Raji (cell line): Measurements from ENCODE around the gene FRAT1.

Source experiments
- POLR2A ChIP-seq: IDR thresholded peaks from 2 replicates; pipeline ENCODE4 v1.6.1; 2011; ENCODE audit warnings: low read depth, low read length, control low read depth; ENCODE audit not compliant: insufficient read depth

FRAT1 gene

GRCh38 chr10:97338041-97338440 is 19.0 kb downstream of the FRAT1 start:
- TF ChIP-seq POLR2A: no peak

GRCh38 chr10:97341416-97341815 is 22.3 kb downstream of the FRAT1 start:
- TF ChIP-seq POLR2A: no peak

DNA sequence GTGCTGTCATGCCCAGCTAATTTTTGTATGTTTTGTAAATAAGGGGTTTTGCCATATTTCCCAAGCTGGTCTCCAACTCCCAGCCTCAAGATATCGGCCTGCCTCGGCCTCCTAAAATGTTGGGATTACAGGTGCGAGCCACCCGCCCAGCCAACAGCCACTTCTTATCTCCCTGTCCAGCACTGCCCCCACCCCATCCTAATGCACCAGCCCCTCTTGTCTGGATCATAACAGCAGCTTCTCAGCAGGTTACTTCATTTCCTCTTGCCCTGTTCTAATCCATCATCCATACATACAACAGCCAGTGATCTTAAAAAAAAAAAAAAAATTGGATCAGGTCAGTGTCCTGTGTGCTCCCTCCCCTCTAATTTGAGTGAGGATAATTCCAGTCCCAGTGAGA is 28.2 kb downstream of the FRAT1 start:
- TF ChIP-seq POLR2A: no peak

DNA sequence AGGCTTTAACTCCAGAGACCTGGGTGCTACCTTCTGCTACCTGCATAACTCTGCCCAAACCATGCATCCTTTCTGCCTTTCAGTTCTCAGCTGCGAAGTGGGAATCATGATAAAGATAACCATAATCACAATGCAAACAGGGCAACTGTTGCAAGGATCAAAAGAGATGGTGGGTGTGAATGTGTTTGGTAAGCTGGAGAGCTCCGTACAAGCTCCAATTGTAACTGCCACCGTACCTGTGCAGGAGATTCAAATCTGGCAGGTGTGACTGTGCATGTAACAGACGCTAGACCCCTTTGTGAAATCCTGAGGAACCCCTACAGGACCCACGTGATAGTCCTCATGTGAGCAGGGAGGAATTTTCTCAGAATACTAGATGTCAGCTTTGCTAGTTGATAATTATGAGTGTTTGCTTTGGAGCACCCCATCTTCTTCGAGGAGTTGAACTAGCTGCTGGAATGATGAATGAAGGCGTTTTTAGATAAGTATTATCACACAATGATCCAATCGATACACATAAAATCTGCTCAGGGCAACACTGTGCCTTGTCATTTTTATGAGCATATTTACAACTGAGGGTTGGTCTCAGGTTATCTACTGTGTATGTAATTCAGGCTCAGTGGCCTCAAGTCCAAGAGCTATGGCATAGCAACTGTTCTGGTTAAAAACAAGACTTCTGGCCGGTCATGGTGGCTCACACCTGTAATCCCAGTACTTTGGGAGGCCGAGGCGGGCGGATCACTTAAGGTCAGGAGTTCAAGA is 30.9 kb downstream of the FRAT1 start:
- TF ChIP-seq POLR2A: no peak

- TF ChIP-seq POLR2A: no peak
Observed at GRCh38 chr10:97353945-97354344, 34.9 kb downstream of the FRAT1 start.

DNA sequence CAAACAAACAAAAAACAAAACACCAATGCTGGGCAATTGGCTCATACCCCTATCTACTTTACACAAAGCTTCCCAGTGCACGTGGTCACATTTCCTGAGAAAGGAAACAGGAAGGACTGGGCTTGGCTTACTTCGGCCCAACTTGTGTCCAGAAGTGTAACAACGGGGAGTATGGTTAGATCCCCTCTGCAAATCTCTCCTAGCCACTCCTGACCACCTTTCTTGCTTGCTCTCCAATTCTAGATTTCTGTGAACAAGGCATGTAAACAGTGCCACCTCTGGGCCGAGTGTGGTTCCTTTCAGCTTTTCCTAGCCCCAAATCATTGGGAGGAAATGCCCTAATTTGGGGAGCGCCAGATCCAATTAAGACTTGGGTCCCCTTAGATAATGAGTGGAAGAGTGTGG is 36.5 kb downstream of the FRAT1 start:
- TF ChIP-seq POLR2A: no peak

- TF ChIP-seq POLR2A: no peak
Observed at GRCh38 chr10:97356318-97356914, 37.3 kb downstream of the FRAT1 start.

- TF ChIP-seq POLR2A: no peak
Observed at GRCh38 chr10:97356918-97357317, 37.8 kb downstream of the FRAT1 start.

DNA sequence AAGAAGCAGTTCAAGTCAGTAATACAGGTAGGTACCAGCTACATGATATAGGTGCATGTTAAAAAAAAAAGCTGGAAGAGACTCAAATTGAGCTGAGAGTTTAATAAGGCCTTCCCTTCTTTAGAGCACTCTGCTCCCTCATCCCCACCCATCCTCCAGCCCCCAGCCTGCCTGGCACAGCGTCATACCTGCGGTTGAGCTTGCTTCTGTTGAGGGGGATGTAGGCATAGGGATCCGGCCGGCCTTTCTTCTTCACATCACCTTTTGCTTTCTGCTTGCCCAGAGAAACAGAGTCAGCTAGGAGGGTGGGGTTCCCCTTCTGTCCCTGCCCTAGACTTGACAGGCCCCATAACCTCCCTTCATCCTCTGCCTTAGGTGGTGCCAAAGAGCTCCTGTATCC is 39.3 kb downstream of the FRAT1 start:
- no peak for TF ChIP-seq POLR2A

DNA sequence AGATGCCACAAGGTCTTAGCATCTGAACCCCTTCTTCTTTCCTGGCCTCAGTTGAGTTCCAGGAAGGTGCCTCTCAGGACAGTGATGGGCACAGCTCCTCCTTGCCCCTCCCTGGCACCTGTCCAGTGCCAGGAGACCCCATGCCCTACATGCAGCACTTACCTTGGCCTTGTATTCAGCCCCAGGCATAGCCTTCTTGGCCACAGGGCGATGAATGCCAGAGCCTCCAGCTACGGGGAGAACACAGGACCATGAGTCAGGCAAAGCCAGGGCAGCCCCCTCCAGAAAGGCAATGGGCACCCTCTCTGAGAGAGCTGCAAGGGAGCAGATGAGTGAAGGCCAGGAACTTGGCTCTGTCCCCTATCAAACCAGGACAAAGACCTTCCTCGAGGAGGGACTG is 39.7 kb downstream of the FRAT1 start:
- TF ChIP-seq POLR2A: no peak

DNA sequence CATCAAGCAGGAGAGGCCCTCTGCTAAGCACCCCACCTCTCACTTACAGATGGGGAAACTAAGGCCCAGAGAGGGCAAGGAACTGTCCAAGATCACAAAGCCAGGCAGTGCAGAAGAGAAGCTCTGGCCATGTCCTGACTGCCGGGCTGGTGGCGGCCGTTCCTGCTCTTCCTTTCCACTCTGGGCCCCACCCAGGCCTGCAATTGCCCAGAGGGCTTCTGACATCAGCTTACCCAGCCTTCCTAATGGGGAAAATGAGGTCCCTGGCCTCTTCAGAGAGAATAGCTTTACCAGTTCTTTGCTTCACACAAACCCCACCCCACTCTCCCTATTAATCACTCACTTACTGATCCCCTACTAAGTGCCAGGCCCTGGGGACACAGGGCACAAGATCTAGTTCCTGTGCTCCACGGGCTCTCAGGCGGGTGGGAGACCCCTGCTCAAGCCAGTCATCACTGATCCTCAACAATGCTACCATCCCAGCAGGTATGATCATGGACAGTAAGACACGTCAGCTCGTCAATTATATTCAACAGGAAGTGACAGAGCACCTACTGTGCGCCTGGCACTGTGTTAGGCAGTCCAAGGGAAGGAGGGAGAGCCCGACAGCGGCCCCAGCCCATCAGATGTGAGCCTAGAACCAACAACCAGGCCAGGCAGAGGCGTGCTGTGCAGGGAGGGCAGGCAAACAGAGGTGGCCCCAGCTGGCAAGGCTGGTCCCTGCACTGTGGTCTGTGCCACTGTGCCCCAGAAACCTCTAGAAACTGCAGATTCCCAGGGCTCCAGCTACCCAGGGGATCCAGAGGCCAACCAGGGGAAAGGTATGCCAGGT is 41.9 kb downstream of the FRAT1 start:
- TF ChIP-seq POLR2A: no peak

- TF ChIP-seq POLR2A: no peak
Observed at GRCh38 chr10:97361537-97361901, 42.4 kb downstream of the FRAT1 start.

DNA sequence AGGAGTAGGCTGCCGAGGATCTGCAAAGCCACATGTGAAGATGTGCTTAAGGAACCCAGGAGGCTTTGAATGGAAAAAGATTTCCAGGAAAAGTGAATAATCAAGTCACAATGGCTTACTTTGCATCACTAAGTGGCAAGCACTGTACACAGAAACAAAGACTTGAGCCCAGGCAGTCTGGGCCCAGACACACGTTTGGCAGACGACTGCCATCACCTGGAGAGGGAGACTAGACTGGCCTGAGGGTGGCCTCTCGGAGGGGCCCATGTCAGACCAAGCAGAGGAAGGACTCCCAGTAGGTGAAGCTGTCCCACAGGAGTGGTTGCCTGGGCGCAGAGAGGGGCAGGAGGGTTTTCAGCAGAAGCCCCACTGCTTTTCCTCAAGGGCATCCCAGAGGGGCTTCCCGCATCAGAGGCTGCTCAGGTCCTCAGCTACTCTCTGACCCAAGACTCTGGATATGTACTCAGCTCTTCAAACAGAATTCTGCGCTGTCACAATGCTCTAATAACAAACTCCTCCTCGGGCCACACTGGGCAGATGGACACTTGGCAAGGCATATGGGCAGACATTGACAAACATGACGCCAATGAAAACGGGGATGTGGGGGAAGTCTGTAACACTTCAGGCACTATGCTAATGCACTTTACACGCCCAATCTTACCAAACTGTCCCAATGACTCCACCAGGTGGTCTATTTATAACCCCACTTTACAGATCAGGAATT is 43.4 kb downstream of the FRAT1 start:
- TF ChIP-seq POLR2A: no peak

DNA sequence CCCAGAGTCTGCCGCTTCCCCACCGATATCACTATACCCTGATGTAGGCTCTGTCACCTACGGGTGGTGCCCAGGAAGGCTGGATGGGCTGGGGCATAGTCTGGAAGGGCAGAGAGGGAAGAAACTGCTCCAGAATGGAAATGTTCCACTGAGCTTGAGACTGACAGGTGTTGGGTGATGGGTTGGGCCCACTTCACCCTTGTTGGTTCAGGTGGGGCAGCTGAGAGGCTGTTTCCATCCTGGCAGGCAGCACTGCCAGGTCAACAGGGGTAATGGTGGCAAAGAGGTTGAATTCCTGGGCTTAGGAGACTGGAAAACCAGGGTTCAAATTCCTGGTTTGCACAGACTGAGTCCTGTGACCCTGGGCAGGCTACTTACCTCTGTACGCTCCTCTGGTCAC is 44.0 kb downstream of the FRAT1 start:
- TF ChIP-seq POLR2A: no peak

- no peak for TF ChIP-seq POLR2A
Observed at GRCh38 chr10:97365761-97366351, 46.8 kb downstream of the FRAT1 start.

GRCh38 chr10:97366572-97366971 is 47.5 kb downstream of the FRAT1 start:
- no peak for TF ChIP-seq POLR2A
